ENCODE measurements around the gene WNK2. TPM values are rescaled to one million over a fixed set of nuclear protein-coding genes. Genes with fewer than 3 reads are reported as not detected.

Gene WNK2
- total and polyA plus RNA-seq, 12 donors, result 16.6 to 236 (median 178) TPM

DNA sequence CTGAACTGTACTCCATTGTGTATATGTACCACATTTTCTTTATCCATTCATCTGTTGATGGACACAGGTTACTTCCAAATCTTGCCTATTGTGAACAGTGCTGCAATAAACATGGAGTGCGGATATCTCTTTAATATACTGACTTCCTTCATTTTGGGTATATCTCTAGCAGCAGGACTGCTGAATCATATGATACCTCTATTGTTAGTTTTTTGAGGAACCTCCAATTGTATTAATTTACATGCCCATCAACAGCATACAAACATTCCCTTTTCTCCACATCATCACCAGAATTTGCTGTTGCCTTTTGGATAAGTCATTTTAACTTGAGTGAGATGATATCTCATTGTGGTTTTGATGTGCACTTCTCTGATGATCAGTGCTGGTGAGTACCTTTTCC lies 185.7 kb downstream of the WNK2 start:
- no peak overlapping the region for H3K4me3 ChIP-seq
- no peaks in the 10 kb centered on the region for H3K9me3 ChIP-seq
- no peaks in the 10 kb centered on the region for H3K27me3 ChIP-seq
- TF ChIP-seq, protein P1, sequence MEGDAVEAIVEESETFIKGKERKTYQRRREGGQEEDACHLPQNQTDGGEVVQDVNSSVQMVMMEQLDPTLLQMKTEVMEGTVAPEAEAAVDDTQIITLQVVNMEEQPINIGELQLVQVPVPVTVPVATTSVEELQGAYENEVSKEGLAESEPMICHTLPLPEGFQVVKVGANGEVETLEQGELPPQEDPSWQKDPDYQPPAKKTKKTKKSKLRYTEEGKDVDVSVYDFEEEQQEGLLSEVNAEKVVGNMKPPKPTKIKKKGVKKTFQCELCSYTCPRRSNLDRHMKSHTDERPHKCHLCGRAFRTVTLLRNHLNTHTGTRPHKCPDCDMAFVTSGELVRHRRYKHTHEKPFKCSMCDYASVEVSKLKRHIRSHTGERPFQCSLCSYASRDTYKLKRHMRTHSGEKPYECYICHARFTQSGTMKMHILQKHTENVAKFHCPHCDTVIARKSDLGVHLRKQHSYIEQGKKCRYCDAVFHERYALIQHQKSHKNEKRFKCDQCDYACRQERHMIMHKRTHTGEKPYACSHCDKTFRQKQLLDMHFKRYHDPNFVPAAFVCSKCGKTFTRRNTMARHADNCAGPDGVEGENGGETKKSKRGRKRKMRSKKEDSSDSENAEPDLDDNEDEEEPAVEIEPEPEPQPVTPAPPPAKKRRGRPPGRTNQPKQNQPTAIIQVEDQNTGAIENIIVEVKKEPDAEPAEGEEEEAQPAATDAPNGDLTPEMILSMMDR (IDR thresholded peaks at IDR 0.05), result no peak
- 92 to 93% methylated on average over 1 of the region's 1 CpG for WGBS, 2 donors
- no peaks in the 10 kb centered on the region for H3K4me1 ChIP-seq
- intact Hi-C loops (cut with DNase I), result no loop called here
- DNase-seq (no peak), ATAC-seq (no peak)
- H3K36me3 ChIP-seq, result no peaks in the 10 kb centered on the region
- no peak overlapping the region for H3K27ac ChIP-seq

Other genes starting within 250 kb of the WNK2 start
- gene FGD3, start 236.6 kb upstream of the WNK2 start, total RNA-seq, result 1 to 10 TPM in 9 of 10 donors, under 1 TPM in 1; 0.40 to 8.5 (median 2.2) TPM
- 1 to 10 TPM; 1.6 to 2.3 TPM for gene FGD3, start 236.6 kb upstream of the WNK2 start, polyA plus RNA-seq
- 1 to 10 TPM in 3 of 10 donors, under 1 TPM in 6, not detected in 1; 0.40 to 2.1 (median 0.79) TPM for gene SUSD3, start 125.4 kb upstream of the WNK2 start, total RNA-seq
- gene SUSD3, start 125.4 kb upstream of the WNK2 start, polyA plus RNA-seq, result under 1 TPM; 0.74 to 0.88 TPM
- gene CARD19, start 87.9 kb upstream of the WNK2 start, total RNA-seq, result 10 to 100 TPM; 22.3 to 33.7 (median 25.9) TPM
- gene CARD19, start 87.9 kb upstream of the WNK2 start, polyA plus RNA-seq, result 10 to 100 TPM; 41.9 to 47.3 TPM
- 10 to 100 TPM; 35.5 to 77.1 (median 41.3) TPM for gene NINJ1, start 49.9 kb upstream of the WNK2 start, total RNA-seq
- 10 to 100 TPM; 39.8 to 50.3 TPM for gene NINJ1, start 49.9 kb upstream of the WNK2 start, polyA plus RNA-seq

Data from heart right ventricle (tissue), 16 donors.